ENCODE results near the gene FHOD3. TPM values are rescaled to one million over a fixed set of nuclear protein-coding genes. Genes with fewer than 3 reads are reported as not detected.

FHOD3 gene
- total RNA-seq, 1 experiment from 2014 or later: 0.34 TPM

DNA sequence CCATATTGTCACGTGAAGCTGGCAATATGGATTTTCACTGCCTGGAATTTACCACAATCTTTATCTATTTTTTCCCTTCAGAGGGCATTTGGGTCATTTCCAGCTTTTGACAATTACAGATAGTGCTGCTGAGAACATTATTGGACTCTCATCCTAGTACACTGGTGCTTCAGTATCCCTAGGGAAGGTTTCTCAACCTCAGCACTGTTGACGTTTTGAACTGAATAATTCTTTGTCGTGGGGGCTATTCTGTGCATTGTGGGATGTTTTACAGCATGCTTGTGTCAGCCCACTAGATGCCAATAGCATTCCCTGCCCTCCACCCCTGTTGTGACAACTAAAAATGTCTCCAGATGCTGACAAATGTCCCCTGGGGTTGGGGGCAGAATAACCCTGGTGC lies 345.5 kb downstream of the FHOD3 start:
- Histone ChIP-seq H3K27ac (ENCODE audit: low read depth, low read length, poor library complexity, severe bottlenecking) (no peak overlapping the region), H3K27me3 (replicated peaks; ENCODE audit: insufficient read depth, low read depth, low read length, poor library complexity) (no peaks in the 10 kb centered on the region), H3K4me1 (ENCODE audit: insufficient read depth, low read length, poor library complexity, severe bottlenecking) (no peaks in the 10 kb centered on the region), H3K9me3 (ENCODE audit: low read depth, low read length, poor library complexity, severe bottlenecking) (no peaks in the 10 kb centered on the region), H3K4me3 (ENCODE audit: low read depth, low read length, poor library complexity, severe bottlenecking) (no peak overlapping the region), H3K36me3 (ENCODE audit: insufficient read depth, low read length, poor library complexity, severe bottlenecking) (no peaks in the 10 kb centered on the region)
- BruUV-seq (replicated peaks): no TSS peak
- no peak for DNase-seq (ENCODE audit: low spot score)
- CTCF ChIA-PET: no interaction called here
- POLR2A ChIA-PET (ENCODE audit: low non-redundant PET): no interaction called here
- intact Hi-C loops (cut with micrococcal nuclease; ENCODE audit: unreplicated experiment): no loop called here
- TF ChIP-seq, protein P1, sequence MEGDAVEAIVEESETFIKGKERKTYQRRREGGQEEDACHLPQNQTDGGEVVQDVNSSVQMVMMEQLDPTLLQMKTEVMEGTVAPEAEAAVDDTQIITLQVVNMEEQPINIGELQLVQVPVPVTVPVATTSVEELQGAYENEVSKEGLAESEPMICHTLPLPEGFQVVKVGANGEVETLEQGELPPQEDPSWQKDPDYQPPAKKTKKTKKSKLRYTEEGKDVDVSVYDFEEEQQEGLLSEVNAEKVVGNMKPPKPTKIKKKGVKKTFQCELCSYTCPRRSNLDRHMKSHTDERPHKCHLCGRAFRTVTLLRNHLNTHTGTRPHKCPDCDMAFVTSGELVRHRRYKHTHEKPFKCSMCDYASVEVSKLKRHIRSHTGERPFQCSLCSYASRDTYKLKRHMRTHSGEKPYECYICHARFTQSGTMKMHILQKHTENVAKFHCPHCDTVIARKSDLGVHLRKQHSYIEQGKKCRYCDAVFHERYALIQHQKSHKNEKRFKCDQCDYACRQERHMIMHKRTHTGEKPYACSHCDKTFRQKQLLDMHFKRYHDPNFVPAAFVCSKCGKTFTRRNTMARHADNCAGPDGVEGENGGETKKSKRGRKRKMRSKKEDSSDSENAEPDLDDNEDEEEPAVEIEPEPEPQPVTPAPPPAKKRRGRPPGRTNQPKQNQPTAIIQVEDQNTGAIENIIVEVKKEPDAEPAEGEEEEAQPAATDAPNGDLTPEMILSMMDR (conservative IDR thresholded peaks at IDR 0.05; ENCODE audit: low read depth, low read length): no peak
- TF ChIP-seq EZH2 (IDR thresholded peaks at IDR 0.05; ENCODE audit: borderline replicate concordance, low read depth, low read length, poor library complexity, severe bottlenecking): no peak

DNA sequence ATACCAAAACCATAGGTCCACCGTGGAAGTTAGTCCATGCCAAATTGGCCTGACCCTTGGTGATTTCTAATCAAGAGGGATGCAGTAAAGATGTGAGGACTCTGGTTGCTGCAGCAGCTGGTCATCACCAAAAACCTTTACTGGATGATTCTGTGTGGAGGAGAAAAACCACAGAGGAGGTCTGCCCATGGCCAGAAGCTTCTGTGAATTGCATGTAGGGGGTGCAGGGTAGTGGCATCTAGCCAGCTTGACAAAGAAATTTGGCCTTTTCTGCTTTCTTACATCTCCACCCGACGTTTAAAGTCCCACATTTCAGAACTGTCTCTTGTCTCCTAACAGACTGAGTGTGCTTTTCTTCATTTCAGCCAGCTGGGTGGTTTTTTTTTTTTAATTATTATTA lies 351.3 kb downstream of the FHOD3 start:
- intact Hi-C loops (cut with micrococcal nuclease; ENCODE audit: unreplicated experiment): no loop called here
- Histone ChIP-seq H3K4me1 (ENCODE audit: insufficient read depth, low read length, poor library complexity, severe bottlenecking) (no peaks in the 10 kb centered on the region), H3K27ac (ENCODE audit: low read depth, low read length, poor library complexity, severe bottlenecking) (no peak overlapping the region), H3K27me3 (replicated peaks; ENCODE audit: insufficient read depth, low read depth, low read length, poor library complexity) (peaks cover 40% of the 10 kb centered on the region), H3K9me3 (ENCODE audit: low read depth, low read length, poor library complexity, severe bottlenecking) (no peaks in the 10 kb centered on the region), H3K4me3 (ENCODE audit: low read depth, low read length, poor library complexity, severe bottlenecking) (no peak overlapping the region), H3K36me3 (ENCODE audit: insufficient read depth, low read length, poor library complexity, severe bottlenecking) (no peaks in the 10 kb centered on the region)
- ChIA-PET POLR2A (ENCODE audit: low non-redundant PET) (no interaction called here), CTCF (no interaction called here)
- BruUV-seq (replicated peaks): no TSS peak
- DNase-seq (ENCODE audit: low spot score): no peak
- TF ChIP-seq, protein P1 (conservative IDR thresholded peaks at IDR 0.05; ENCODE audit: low read depth, low read length): no peak
- no peak for TF ChIP-seq EZH2 (IDR thresholded peaks at IDR 0.05; ENCODE audit: borderline replicate concordance, low read depth, low read length, poor library complexity, severe bottlenecking)

DNA sequence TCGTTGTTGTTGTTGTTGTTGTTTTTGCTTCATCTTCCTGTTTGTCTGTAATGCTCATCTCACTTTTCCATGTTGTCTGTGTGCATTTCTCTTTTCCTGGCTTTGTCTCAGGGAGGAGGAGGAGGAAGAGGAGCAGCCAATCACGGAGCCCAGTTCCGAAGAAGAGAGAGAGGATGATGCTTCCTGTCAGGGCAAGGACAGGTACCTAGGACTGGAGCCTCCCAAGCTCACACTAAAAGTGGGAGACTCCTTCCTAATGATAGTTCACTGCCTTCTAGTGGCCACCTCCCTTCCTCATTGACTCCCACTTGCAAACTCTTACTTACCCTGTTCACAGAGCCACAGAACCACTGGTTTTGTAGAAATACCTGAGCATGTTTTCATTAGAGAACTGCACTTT lies 351.7 kb downstream of the FHOD3 start:
- Histone ChIP-seq H3K4me3 (ENCODE audit: low read depth, low read length, poor library complexity, severe bottlenecking) (no peak overlapping the region), H3K4me1 (ENCODE audit: insufficient read depth, low read length, poor library complexity, severe bottlenecking) (no peaks in the 10 kb centered on the region), H3K36me3 (ENCODE audit: insufficient read depth, low read length, poor library complexity, severe bottlenecking) (no peaks in the 10 kb centered on the region), H3K9me3 (ENCODE audit: low read depth, low read length, poor library complexity, severe bottlenecking) (no peaks in the 10 kb centered on the region), H3K27ac (ENCODE audit: low read depth, low read length, poor library complexity, severe bottlenecking) (no peak overlapping the region), H3K27me3 (replicated peaks; ENCODE audit: insufficient read depth, low read depth, low read length, poor library complexity) (peaks cover 42% of the 10 kb centered on the region)
- intact Hi-C loops (cut with micrococcal nuclease; ENCODE audit: unreplicated experiment): no loop called here
- CTCF ChIA-PET: no interaction called here
- POLR2A ChIA-PET (ENCODE audit: low non-redundant PET): no interaction called here
- no TSS peak for BruUV-seq (replicated peaks)
- TF ChIP-seq, protein P1 (conservative IDR thresholded peaks at IDR 0.05; ENCODE audit: low read depth, low read length): no peak
- no peak for TF ChIP-seq EZH2 (IDR thresholded peaks at IDR 0.05; ENCODE audit: borderline replicate concordance, low read depth, low read length, poor library complexity, severe bottlenecking)
- DNase-seq (ENCODE audit: low spot score): no peak

All from A673 (cell line).